ENCODE results near the gene COL15A1.
"Not testable (repeated sequence)": the region's sequence is repeated elsewhere in the genome, so short reads cannot be mapped to it uniquely, and the experiment has no call there.

Gene COL15A1

GRCh38 chr9:98897745-98898144 lies 46.0 kb upstream of the COL15A1 start:
- TF ChIP-seq SPI1 (IDR thresholded peaks at IDR 0.05; ENCODE audit: borderline replicate concordance, low read depth) (no peak), POLR2AphosphoS5 (IDR thresholded peaks at IDR 0.05; ENCODE audit: low read depth) (no peak), GABPA (IDR thresholded peaks at IDR 0.05; ENCODE audit: low read depth) (no peak)
- TF ChIP-seq, protein P1, sequence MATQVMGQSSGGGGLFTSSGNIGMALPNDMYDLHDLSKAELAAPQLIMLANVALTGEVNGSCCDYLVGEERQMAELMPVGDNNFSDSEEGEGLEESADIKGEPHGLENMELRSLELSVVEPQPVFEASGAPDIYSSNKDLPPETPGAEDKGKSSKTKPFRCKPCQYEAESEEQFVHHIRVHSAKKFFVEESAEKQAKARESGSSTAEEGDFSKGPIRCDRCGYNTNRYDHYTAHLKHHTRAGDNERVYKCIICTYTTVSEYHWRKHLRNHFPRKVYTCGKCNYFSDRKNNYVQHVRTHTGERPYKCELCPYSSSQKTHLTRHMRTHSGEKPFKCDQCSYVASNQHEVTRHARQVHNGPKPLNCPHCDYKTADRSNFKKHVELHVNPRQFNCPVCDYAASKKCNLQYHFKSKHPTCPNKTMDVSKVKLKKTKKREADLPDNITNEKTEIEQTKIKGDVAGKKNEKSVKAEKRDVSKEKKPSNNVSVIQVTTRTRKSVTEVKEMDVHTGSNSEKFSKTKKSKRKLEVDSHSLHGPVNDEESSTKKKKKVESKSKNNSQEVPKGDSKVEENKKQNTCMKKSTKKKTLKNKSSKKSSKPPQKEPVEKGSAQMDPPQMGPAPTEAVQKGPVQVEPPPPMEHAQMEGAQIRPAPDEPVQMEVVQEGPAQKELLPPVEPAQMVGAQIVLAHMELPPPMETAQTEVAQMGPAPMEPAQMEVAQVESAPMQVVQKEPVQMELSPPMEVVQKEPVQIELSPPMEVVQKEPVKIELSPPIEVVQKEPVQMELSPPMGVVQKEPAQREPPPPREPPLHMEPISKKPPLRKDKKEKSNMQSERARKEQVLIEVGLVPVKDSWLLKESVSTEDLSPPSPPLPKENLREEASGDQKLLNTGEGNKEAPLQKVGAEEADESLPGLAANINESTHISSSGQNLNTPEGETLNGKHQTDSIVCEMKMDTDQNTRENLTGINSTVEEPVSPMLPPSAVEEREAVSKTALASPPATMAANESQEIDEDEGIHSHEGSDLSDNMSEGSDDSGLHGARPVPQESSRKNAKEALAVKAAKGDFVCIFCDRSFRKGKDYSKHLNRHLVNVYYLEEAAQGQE (IDR thresholded peaks at IDR 0.05; ENCODE audit: insufficient replicate concordance, low read depth), result no peak
- TF ChIP-seq, protein P2, sequence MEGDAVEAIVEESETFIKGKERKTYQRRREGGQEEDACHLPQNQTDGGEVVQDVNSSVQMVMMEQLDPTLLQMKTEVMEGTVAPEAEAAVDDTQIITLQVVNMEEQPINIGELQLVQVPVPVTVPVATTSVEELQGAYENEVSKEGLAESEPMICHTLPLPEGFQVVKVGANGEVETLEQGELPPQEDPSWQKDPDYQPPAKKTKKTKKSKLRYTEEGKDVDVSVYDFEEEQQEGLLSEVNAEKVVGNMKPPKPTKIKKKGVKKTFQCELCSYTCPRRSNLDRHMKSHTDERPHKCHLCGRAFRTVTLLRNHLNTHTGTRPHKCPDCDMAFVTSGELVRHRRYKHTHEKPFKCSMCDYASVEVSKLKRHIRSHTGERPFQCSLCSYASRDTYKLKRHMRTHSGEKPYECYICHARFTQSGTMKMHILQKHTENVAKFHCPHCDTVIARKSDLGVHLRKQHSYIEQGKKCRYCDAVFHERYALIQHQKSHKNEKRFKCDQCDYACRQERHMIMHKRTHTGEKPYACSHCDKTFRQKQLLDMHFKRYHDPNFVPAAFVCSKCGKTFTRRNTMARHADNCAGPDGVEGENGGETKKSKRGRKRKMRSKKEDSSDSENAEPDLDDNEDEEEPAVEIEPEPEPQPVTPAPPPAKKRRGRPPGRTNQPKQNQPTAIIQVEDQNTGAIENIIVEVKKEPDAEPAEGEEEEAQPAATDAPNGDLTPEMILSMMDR (IDR thresholded peaks at IDR 0.05; ENCODE audit: insufficient read depth, low read length), result no peak
- Histone ChIP-seq H3K4me3 (replicated peaks; ENCODE audit: insufficient read depth, low read length) (no peak overlapping the region), H3K27me3 (ENCODE audit: insufficient read depth, poor library complexity, severe bottlenecking) (no peaks in the 10 kb centered on the region), H3K27ac (replicated peaks) (no peak overlapping the region)
- no peak for DNase-seq (ENCODE audit: low read depth in 1 of 2, low spot score in 1 of 2)

DNA sequence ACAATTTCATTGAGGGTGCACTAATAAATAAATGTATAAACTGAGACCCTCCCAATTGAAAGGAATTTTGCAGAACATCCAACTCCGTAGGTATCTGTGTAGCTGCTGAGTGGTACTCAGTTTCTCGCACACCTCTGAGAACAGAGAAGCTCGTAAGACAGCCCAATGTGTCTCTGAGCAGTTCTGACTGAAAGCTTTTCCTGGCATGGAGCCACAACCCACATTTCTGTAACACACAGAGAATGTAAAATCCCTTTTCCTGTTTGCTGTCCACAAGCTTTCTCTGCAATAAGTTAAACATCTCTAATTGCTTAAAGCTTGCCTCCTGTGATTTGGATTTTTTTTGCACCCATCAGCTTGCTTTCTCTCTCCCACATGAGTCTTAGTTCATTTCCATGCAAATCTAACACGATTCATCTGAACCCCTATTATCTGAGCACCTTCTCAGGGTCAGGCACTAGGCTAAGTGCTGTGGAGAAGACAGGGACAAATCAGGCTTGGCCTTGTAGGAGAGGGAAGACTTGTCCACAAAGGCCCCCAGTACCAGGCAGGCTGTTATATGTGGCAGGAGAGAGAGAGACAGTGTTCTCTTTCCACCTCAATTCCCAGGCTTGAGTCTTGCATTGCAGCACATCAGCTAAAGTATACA lies 44.2 kb upstream of the COL15A1 start:
- TF ChIP-seq SPI1 (IDR thresholded peaks at IDR 0.05; ENCODE audit: borderline replicate concordance, low read depth), result no peak
- no peak overlapping the region for H3K4me3 ChIP-seq (replicated peaks; ENCODE audit: insufficient read depth, low read length)
- no peak overlapping the region for H3K27ac ChIP-seq (replicated peaks)
- peak in 1 of 2 experiments; percentile 59 for DNase-seq (ENCODE audit: low read depth in 1 of 2, low spot score in 1 of 2)
- H3K27me3 ChIP-seq (ENCODE audit: insufficient read depth, poor library complexity, severe bottlenecking), result no peaks in the 10 kb centered on the region

DNA sequence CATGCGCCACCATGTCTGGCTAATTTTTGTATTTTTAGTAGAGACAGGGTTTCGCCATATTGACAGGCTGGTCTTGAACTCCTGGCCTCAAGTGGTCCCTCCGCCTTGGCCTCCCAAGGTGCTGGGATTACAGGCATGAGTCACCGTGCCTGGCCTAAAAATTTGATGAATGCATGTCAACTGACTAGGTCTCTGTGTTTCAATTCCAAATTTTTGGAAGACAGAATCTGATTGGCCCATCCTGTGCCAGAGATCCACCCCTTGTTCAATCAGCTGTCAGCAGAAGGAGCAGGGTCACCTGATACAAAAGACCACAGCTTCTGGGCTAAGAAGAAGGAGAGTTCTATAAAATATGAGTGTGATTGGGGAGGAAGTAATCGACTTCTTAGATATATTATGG lies 43.5 kb upstream of the COL15A1 start:
- H3K4me3 ChIP-seq (replicated peaks; ENCODE audit: insufficient read depth, low read length), result no peak overlapping the region
- no peak for DNase-seq (ENCODE audit: low read depth in 1 of 2, low spot score in 1 of 2)
- H3K27me3 ChIP-seq (ENCODE audit: insufficient read depth, poor library complexity, severe bottlenecking), result no peaks in the 10 kb centered on the region
- H3K27ac ChIP-seq (replicated peaks), result no peak overlapping the region
- no peak for TF ChIP-seq POLR2AphosphoS5 (IDR thresholded peaks at IDR 0.05; ENCODE audit: low read depth)
- no peak for TF ChIP-seq SPI1 (IDR thresholded peaks at IDR 0.05; ENCODE audit: borderline replicate concordance, low read depth)
- TF ChIP-seq, protein P1 (IDR thresholded peaks at IDR 0.05; ENCODE audit: insufficient replicate concordance, low read depth), result no peak

GRCh38 chr9:98900725-98901124 lies 43.0 kb upstream of the COL15A1 start:
- DNase-seq (ENCODE audit: low read depth in 1 of 2, low spot score in 1 of 2), result no peak
- Histone ChIP-seq H3K27me3 (ENCODE audit: insufficient read depth, poor library complexity, severe bottlenecking) (no peaks in the 10 kb centered on the region), H3K27ac (replicated peaks) (no peak overlapping the region), H3K4me3 (replicated peaks; ENCODE audit: insufficient read depth, low read length) (no peak overlapping the region)
- TF ChIP-seq, protein P1 (IDR thresholded peaks at IDR 0.05; ENCODE audit: insufficient replicate concordance, low read depth), result no peak
- TF ChIP-seq SPI1 (IDR thresholded peaks at IDR 0.05; ENCODE audit: borderline replicate concordance, low read depth), result no peak
- TF ChIP-seq POLR2AphosphoS5 (IDR thresholded peaks at IDR 0.05; ENCODE audit: low read depth), result no peak
- TF ChIP-seq, protein P2 (IDR thresholded peaks at IDR 0.05; ENCODE audit: insufficient read depth, low read length), result no peak
- no peak for TF ChIP-seq GABPA (IDR thresholded peaks at IDR 0.05; ENCODE audit: low read depth)

- not testable (repeated sequence) for DNase-seq (ENCODE audit: low read depth in 1 of 2, low spot score in 1 of 2); H3K27ac ChIP-seq (replicated peaks); H3K27me3 ChIP-seq (ENCODE audit: insufficient read depth, poor library complexity, severe bottlenecking); H3K4me3 ChIP-seq (replicated peaks; ENCODE audit: insufficient read depth, low read length)
Observed at GRCh38 chr9:98901843-98902242, 41.9 kb upstream of the COL15A1 start.
